ENCODE data around the gene ALPL.
"Not testable (repeated sequence)": the region's sequence is repeated elsewhere in the genome, so short reads cannot be mapped to it uniquely, and the experiment has no call there.

Gene ALPL

DNA sequence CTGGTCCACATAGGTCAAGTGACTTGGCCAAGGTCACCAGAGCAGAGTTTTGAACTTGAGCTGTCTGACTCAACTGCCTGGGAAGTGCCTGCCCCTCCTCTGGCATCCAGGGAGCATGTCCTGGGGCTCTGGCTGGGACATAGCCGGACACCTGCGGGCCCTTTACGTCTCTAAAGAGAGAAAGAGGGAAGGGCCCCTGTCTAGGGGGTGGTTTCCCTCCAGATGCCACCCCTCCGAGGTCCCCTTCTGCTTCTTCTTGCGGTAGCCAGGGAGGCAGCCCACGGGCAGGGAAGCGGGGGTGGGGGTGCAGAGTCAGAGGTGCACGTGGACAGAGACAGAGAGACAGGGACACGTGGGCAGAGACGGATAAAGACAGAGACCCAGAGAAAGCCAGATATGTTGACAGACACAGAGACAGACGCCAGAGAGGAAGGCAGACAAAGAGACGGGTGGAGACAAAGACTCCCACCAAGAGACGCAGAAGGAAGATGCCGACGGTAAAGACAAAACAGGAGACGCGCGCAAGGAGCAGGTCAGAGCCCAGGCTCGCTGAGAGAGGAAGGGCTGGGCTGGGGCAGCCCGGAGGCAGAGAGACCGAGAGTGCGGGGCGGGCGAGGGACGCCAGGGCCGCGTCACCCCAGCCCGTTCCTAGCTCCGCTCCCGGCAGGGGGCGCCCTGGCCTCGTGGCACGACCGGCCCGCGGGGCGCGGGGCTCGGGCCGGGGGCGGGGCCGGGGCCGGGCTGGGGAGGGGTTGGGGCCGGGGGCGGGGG lies 458 bp upstream of the ALPL start:
- DNase-seq, result peak; percentile 91

DNA sequence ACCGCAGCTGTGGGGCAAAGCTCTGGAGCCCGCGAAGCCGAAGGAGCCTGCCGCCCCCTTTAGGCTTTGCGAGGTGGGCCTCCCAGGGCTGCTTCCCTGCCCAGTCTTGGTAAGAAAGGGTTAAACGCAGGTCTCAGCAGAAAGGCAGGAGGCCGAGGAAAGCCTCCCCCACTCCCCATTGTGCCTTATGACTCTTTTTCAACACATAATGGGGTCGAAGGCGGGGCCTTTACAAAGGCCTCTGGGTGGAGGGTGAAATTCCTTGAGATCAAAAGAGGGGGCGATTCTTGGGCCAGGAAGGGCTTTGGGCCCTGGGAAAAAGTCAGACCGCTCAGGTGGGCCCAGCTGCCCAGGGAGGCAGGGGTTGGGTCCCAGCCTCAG lies 880 bp downstream of the ALPL start:
- DNase-seq, result no peak

- DNase-seq, result no peak
Observed at GRCh38 chr1:21510885-21511578, 1.8 kb downstream of the ALPL start.

DNA sequence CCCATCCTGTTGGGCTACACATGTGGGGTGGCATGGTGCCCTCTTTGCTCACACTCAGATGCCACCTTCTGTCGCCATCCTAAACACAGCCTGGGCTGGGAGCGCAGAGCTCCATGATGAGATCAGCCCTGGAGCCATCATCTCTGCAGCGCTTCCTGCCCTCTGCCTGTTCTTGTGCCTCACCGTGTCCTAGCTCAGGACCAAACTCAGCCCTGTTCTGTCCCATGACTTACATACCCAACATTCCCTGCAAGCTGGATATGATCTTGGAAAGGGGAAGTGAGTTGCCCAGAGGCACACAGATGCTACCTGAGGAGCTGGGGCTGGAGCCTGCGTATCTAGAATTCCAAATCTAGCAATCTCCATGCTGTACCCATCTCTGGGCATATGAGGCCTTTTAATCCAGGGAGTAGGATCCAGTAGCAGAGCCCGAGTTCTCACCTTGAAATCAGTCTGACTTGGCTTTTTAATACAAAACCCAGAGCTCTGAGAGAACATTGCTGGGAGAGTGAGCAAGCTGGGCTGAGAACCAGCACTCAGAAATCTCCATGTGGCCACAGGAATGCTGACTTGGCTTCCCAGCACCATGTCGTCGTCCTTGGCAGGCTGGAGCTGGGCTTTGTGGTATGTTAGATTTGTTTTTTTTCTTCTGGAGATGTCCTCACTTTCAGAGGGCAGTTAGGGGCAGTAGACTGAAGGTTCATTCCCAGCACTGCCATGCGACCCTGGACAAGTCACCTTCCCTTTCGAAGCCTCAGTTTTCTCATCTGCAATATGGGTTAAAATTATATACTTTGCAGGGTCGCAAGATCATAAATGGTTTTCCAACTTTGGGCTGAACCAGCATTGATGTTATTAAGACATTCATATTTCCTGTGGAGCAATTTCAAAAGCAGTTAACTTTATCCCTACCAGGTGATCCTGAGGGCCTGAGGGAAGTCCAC lies 2.6 kb downstream of the ALPL start:
- DNase-seq, result no peak

DNA sequence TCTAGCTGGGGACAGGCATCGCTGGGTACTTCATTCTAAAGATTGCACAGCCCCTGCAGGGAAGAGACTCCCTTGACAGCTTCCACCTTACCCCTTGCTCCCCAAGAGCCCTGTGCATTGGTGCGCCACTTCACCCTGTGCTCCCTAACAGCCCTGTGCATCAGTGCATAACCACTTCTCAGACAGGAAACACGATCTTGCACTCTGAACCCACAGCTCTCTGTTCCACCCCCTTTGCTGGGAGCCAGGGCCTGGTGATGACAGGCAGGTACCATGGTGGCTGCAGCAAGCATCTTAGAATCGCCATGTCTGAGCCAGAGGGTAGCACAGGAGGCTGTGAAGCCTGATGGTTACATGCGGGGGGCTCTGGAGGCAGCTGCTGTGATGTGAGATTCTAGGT lies 5.0 kb downstream of the ALPL start:
- DNase-seq, result no peak

DNA sequence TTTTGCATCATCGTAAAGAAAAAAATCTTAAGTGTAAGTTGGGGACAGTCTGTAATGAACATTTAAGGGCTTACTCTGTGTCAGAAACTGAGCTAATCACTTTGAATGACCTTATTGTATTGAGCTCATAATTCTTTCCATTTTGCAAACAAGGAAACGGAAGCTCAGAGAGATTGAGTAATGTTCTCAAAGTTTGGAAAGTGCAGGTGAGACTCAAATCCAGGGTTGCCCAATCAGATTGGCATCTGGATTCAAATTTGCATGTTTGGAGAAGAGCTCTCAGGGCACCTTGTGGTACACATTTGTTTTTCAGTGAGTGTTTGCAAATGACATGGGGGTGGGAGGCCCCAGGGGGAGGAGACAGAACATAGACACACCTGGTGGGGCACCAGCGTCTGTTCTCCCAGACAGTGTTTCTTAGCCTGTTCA lies 8.0 kb downstream of the ALPL start:
- DNase-seq, result no peak

- no peak for DNase-seq
Observed at GRCh38 chr1:21517660-21518480, 8.6 kb downstream of the ALPL start.

DNA sequence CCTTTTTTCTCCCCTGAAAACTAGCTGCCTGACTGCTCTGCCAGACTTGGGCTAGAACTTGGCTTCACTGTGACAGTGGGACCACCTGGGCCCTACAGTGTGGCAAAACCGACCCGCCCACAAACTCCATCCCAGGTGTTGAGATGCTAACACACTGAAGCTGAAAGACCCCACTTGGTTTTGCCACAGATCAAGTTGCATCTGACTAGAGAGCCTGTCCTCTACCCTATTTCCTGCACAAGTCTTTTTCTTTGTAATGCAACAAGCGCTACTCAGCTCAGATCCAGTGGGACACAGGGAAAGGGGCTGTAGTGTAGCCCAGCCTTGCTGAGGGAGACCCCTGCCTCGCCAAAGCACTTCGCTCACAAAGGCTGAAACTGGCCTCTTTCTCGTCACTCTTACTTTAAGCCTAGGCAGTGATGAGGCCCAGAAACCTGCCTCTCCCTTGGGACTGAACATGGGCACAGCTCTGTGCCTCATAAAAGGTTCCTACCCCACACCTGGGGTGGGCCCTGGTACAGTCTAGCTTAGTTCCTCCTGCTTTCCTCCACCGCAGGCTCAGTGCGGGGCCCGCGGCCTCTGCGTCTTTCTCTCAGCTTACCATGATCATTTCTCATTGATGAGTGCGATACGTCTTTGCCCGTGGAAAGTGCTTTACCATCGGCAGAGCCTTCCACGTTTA lies 9.7 kb downstream of the ALPL start:
- no peak for DNase-seq

DNA sequence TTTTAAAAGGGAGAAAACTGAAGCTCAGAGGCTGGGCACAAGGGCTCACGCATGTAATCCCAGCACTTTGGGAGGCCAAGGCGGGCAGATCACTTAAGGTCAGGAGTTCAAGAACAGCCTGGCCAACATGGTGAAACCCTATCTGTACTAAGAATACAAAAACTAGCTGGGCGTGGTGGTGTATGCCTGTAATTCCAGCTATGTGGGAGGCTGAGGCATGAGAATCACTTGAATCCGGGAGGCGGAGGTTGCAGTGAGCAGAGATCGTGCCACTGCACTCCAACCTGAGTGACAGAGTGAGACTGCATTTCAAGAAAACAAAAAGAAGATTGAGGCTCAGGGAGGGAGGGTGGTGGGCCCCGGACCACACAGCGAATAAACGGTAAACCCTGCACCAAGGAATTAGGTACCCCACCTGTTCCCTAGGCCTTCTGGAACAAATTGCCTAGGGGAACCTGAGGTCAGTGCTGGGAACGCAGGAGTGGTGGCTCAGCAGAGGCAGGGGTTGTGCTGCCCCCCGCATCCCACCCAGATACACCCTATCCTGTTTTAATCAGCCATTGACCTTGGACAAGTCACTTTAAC lies 10.4 kb downstream of the ALPL start:
- not testable (repeated sequence) for DNase-seq

DNA sequence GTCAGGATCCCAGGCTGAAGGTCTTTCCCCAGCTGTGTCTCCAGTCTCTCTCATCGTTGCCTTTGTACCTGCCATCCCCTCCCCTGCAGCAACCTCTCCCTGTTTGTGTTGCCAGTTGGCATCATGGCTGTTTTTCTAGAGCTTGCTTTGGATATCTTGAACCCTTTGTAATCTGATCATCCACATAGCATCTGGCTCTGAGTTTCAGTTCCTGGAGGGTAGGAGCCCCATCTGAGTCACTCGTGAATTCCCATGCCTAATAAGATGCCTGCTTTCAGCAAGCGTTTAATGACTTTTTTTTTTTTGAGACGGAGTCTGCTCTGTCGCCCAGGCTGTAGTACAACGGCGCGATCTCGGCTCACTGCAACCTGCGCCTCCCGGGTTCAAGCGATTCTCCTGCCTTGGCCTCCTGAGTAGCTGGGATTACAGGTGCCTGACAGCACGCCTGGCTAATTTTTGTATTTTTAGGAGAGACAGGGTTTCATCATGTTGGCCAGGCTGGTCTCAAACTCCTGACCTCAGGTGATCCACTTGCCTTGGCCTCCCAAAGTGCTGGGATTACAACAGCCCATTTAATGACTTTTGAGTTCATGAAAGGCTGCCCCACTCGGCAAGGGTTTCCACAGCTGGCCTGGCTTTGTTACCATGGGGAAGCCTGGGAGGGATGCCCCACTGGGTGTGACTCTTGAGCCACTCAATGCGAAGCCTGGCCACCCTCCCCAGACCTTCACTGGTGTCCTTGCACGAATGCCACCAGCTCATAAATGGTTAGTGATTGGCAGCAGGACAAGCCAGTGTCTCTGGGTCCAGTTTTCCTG lies 11.9 kb downstream of the ALPL start:
- no peak for DNase-seq

- no peak for DNase-seq
Observed at GRCh38 chr1:21521717-21522060, 12.5 kb downstream of the ALPL start.

DNA sequence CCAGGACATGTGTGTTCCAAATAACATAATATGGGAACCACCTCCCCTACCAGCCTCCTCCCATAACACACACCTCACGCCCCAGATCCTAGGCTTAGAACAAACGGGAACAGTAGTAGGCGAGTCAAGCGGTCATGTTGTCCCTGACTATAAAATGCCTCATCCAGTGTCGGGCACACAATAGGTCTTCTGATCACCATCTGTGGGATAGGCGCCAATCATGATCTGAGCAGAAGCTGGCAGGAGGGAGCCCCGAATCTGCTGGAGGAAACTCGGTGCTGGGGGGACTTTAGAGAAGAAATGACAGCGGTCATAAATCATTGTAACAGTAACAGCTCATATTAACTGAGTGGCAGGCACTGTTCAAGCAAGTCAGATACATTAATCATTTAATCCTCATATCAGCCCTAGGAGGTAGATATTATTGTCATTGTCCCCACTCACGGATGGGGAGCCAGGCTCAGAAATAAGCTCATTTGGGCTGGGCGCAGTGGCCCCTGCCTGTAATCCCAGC lies 13.4 kb downstream of the ALPL start:
- no peak for DNase-seq

DNA sequence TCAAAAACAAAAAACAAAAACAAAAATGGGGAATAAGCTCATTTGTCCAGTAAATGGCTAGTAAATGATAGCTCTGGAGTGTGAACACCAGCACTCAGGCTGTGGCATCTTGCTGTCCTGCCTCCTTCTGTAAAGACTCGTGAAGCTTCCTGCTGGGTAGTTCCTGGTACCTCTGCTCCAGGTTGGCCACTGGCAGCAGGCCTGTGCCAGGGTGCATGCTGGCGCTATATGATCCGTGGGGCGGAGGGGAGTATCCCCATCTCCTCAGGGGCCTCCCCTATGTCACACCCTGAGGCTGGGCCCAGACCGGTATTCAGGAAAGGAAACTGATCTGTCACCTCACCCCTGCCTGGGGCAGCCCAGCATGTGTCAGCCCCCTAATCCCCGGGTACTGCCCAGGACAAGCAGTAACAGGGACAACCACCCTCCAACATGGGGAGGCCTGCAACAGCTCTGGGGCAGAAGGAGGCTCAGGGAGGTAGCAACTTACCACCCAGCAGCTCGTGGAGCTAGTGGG lies 14.1 kb downstream of the ALPL start:
- DNase-seq, result no peak

- DNase-seq, result no peak
Observed at GRCh38 chr1:21524220-21524619, 15.0 kb downstream of the ALPL start.

- DNase-seq, result no peak
Observed at GRCh38 chr1:21524686-21525339, 15.6 kb downstream of the ALPL start.

GRCh38 chr1:21525340-21525717 lies 16.1 kb downstream of the ALPL start:
- no peak for DNase-seq

GRCh38 chr1:21526441-21526840 lies 17.2 kb downstream of the ALPL start:
- no peak for DNase-seq

- DNase-seq, result no peak
Observed at GRCh38 chr1:21530368-21531016, 21.3 kb downstream of the ALPL start.

- no peak for DNase-seq
Observed at GRCh38 chr1:21531241-21531640, 22.0 kb downstream of the ALPL start.
